GM23248 (cell line): ENCODE measurements around the gene DDR1.

Experiments
- EZH2 ChIP-seq: fragments of 200-600 bp; sonication (generic); IDR thresholded peaks from 2 replicates; pipeline ENCODE4 v1.6.1; 2018; ENCODE audit warnings: antibody characterized with exemption, mild to moderate bottlenecking; ENCODE audit not compliant: insufficient read depth, poor library complexity, severe bottlenecking
- EZH2phosphoT487 ChIP-seq: fragments of 200-600 bp; sonication (generic); IDR thresholded peaks from 2 replicates; pipeline ENCODE4 v1.6.1; 2018; ENCODE audit warnings: antibody characterized with exemption, moderate library complexity, mild to moderate bottlenecking, low read depth; ENCODE audit not compliant: insufficient read depth

DNA sequence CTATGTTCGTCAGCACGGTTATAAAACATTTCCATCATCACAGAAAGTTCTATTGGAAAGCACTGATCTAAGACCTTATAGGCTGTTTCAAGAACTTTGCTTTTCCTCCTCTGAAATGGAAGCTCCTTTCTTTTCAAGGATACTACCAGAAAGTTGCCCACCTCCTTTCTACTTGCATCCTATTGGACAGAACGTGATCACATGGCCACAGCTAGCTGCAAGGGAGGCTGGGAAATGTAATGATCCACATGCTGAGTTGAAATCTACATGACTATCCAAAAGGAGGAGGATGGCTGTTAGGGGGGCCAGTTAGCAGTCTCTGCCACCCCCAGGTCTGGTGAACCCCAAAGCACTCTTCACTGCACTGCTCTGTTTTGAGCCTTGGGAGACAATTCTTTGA is 44.4 kb downstream of the DDR1 start:
- TF ChIP-seq EZH2phosphoT487 (no peak), EZH2 (no peak)
